Mammary epithelial cell (primary cell): ENCODE measurements around the gene RIPPLY1.

Experiments
- CTCF ChIP-seq, 2 donors: IDR thresholded peaks in 1 of 2; conservative IDR thresholded peaks in 1 of 2; 2 replicates each; pipeline ENCODE4 v1.5.1; 2011 to 2012; ENCODE audit warnings: inconsistent platforms in 2 of 2, low read length in 2 of 2, mild to moderate bottlenecking in 2 of 2, control low read depth in 1 of 2, low read depth in 1 of 2; ENCODE audit not compliant: insufficient read depth in 1 of 2; ENCODE audit errors: extremely low read depth in 1 of 2
- EZH2 ChIP-seq: IDR thresholded peaks from 2 replicates; pipeline ENCODE4 v1.6.1; 2012; ENCODE audit warnings: low read length, inconsistent platforms, borderline replicate concordance

- TF ChIP-seq CTCF (conservative IDR thresholded peaks at IDR 0.05 in 1 of 2, IDR thresholded peaks at IDR 0.05 in 1 of 2; ENCODE audit: extremely low read depth in 1 of 2, insufficient read depth in 1 of 2, low read depth in 1 of 2, low read length in 2 of 2) = no peak
- no peak for TF ChIP-seq EZH2
Observed at GRCh38 chrX:106902684-106903083, 457 bp downstream of the RIPPLY1 start.
